ENCODE results near the gene HECTD4. TPM values are rescaled to one million over a fixed set of nuclear protein-coding genes. Genes with fewer than 3 reads are reported as not detected.

The HECTD4 gene
- total RNA-seq, 2 donors from 2014 or later = 14.8 to 16.5 TPM

DNA sequence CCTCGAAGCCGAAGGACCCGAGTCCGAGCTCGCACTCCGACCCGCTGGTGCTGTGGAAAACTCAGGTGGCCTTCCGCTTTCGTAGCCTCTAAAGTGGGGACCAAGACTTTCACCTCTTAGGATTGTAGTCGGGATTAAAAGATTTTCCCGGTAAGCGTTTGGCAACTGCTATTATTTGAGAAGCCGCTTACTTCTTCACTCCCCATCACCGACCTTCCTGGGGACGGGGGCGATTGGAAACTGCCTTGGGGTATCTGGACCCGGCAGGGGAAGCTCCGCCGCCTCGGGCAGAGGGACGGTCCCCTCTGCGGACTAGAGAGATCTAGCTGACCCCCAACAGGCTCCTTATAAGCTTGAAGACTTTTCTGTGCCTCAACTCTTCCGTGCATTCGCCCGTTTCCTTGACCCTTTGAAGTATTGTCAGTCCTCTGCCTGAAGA is 256.2 kb downstream of the HECTD4 start:
- peak overlapping the region; percentile 88 to 98 for H3K4me3 ChIP-seq
- peak overlapping the region; percentile 93 to 95 for H3K27ac ChIP-seq
- no peaks in the 10 kb centered on the region for H3K27me3 ChIP-seq
- no peaks in the 10 kb centered on the region for H3K9me3 ChIP-seq
- no peak for DNase-seq (ENCODE audit: low spot score)
- H3K4me1 ChIP-seq = peaks cover 0 to 77% of the 10 kb centered on the region in 2 donors
- no peaks in the 10 kb centered on the region for H3K36me3 ChIP-seq
- TF ChIP-seq, protein P1, sequence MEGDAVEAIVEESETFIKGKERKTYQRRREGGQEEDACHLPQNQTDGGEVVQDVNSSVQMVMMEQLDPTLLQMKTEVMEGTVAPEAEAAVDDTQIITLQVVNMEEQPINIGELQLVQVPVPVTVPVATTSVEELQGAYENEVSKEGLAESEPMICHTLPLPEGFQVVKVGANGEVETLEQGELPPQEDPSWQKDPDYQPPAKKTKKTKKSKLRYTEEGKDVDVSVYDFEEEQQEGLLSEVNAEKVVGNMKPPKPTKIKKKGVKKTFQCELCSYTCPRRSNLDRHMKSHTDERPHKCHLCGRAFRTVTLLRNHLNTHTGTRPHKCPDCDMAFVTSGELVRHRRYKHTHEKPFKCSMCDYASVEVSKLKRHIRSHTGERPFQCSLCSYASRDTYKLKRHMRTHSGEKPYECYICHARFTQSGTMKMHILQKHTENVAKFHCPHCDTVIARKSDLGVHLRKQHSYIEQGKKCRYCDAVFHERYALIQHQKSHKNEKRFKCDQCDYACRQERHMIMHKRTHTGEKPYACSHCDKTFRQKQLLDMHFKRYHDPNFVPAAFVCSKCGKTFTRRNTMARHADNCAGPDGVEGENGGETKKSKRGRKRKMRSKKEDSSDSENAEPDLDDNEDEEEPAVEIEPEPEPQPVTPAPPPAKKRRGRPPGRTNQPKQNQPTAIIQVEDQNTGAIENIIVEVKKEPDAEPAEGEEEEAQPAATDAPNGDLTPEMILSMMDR (IDR thresholded peaks at IDR 0.05) = no peak

DNA sequence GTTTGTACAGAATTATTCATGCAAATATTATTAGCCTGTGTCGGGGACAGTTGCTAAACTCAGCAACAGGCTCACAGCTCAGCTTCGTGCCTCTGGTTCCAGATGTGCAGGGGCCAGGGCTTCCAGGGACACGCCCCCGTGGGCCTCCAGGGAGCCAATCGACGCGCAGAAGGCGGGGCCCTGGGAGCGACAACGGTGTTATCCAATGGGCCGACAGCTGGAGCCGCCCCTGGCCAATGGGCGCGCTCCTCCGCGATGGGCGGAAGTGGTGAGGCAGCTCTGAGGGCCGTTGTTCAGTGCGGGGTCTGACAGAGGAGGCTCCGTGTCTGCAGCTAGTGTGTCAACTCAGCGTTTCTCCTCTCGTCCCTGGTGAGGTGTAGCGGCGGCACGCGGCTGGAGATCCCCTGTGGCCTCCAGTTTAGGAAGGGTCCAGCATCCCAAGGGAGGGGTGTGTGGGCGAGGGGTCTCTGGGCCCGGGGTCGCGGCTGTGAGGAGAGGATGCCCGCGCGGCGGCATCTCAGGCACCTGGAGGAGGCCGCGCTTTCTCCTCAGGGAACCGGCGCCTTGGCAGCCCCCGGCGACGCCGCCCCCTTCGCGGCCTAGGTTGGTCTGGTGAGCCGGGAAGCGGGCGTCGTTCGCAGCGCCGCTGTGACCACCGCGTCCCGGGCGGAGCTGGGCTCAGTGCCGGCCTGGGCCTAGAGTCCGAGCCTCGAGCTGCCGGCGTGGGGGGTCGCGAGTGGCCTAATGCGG is 256.8 kb downstream of the HECTD4 start, which contains the start of gene TRAFD1:
TSS of gene TRAFD1 (plus strand) at position 311 of the 750 bp plus-strand sequence. CDS start 4,963 bp downstream, outside the sequence.
- H3K27me3 ChIP-seq = no peaks in the 10 kb centered on the region
- H3K4me1 ChIP-seq = peaks cover 0 to 71% of the 10 kb centered on the region in 2 donors
- H3K4me3 ChIP-seq = peak within 1 kb of the TSS; percentile 88 to 98
- no peaks in the 10 kb centered on the region for H3K36me3 ChIP-seq
- TF ChIP-seq, protein P1 (IDR thresholded peaks at IDR 0.05) = no peak
- H3K27ac ChIP-seq = peak within 1 kb of the TSS; percentile 93 to 95
- H3K9me3 ChIP-seq = no peaks in the 10 kb centered on the region
- peak; percentile 99 for DNase-seq (ENCODE audit: low spot score)

DNA sequence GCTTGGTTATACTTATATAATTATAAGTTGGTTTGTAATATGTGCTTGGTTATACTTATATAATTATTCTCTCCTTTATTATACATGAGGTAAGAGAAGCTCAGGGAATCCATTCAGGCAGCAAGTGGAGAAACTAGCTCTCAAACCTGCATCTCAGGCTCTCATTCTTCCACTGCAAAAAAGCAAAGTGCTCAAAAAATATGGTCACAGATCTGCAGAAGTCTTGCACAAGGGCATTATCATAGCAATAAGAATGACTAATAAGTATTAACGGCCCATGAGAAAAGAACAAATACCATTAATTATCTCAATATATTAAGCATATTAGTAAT is 257.3 kb downstream of the HECTD4 start:
- no peaks in the 10 kb centered on the region for H3K27me3 ChIP-seq
- H3K27ac ChIP-seq = peak overlapping the region; percentile 18 to 93
- H3K4me1 ChIP-seq = peaks cover 0 to 66% of the 10 kb centered on the region in 2 donors
- TF ChIP-seq, protein P1 (IDR thresholded peaks at IDR 0.05) = no peak
- peak overlapping the region in 1 of 2 donors; percentile 98 for H3K4me3 ChIP-seq
- no peaks in the 10 kb centered on the region for H3K9me3 ChIP-seq
- no peaks in the 10 kb centered on the region for H3K36me3 ChIP-seq
- DNase-seq (ENCODE audit: low spot score) = no peak

DNA sequence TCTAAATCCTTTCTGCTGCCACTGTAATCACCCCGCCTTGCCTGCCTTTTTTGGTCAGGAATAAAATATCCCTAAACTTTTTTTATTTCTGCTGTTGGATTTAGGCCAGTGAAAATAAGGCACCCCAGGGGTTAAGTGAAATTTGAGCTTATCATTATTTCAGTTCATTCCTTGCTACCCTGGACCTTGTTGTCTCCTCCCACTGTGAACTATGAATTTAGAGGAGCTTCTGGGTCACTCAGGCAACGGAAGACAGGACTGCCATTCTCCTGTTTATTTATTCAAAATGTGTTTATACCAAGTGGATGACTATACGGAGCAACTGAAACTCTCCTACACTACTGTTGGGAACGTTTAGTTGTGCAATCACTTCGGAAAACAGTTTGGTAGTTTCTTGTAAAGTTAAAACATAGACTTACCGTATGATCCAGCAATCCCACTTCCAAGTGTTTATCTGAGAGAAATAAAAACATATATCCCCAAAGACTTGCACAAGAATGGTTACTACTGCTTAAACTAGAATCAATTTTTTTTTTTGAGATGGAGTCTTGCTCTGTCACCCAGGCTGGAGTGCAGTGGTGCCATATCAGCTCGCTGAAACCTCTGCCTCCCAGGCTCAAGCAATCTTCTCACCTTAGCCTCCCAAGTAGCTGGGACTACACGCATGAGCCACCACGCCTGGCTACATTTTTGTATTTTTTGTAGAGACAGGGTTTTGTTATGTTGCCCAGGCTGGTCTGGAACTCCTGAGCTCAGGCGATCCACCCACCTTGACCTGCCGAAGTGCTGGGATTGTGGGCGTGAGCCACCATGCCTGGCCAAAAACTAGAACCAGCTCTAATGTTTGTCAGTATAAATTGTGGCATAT is 259.2 kb downstream of the HECTD4 start:
- Histone ChIP-seq H3K9me3 (no peaks in the 10 kb centered on the region), H3K27me3 (no peaks in the 10 kb centered on the region), H3K36me3 (no peaks in the 10 kb centered on the region), H3K4me3 (no peak overlapping the region), H3K4me1 (peaks cover 0 to 56% of the 10 kb centered on the region in 2 donors), H3K27ac (peak overlapping the region; percentile 82 to 94)
- TF ChIP-seq, protein P1 (IDR thresholded peaks at IDR 0.05) = no peak
- no peak for DNase-seq (ENCODE audit: low spot score)

DNA sequence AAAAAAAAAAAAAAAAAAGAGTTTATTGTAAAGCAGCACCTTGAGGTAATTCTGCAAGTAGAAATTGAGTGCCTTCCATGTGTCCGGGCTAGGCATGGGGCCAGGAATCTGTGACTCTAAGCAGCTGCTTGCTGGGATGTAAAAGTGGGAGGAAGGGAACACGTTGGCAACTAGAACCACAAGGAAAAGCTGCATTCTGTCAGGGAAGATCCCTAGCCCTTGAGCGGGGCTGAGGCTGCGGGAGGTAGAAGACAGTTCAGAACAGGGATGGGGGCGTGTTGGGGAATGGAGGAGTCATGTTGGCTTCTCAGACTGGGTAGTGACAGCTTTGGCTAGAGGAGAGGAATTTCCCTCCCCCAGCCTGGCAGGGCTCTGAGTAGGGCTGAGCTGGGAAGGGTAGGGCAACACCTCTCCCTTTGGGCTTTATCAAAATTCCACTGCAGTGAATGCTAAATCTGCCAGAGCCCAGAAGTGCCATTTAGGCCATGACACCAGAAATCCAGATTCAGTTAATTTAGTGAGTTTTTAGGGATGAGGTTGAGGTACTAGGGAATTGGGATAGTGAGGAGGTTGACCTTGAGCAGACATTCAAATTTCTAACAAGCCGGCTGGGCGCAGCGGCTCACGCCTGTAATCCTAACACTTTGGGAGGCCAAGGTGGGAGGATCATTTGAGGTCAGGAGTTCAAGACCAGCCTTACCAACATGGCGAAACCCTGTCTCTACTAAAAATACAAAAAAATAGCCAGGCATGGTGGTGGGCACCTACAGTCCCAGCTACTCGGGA is 260.3 kb downstream of the HECTD4 start:
- TF ChIP-seq, protein P1 (IDR thresholded peaks at IDR 0.05) = no peak
- H3K9me3 ChIP-seq = no peaks in the 10 kb centered on the region
- peak overlapping the region; percentile 82 to 94 for H3K27ac ChIP-seq
- peak; percentile 83 for DNase-seq (ENCODE audit: low spot score)
- no peak overlapping the region for H3K4me3 ChIP-seq
- no peaks in the 10 kb centered on the region for H3K27me3 ChIP-seq
- H3K36me3 ChIP-seq = no peaks in the 10 kb centered on the region
- H3K4me1 ChIP-seq = peaks cover 0 to 52% of the 10 kb centered on the region in 2 donors
